Ishikawa (cell line): Measurements from ENCODE around the gene NPTXR.

Experiments
- CEBPB ChIP-seq: IDR thresholded peaks from 2 replicates; pipeline ENCODE4 v1.6.1; 2012
- CREB1 ChIP-seq: IDR thresholded peaks from 2 replicates; pipeline ENCODE4 v1.6.1; 2012; ENCODE audit warnings: low read depth
- EGR1 ChIP-seq: IDR thresholded peaks from 2 replicates; pipeline ENCODE4 v1.6.1; 2012
- EP300 ChIP-seq: IDR thresholded peaks from 2 replicates; pipeline ENCODE4 v1.6.1; 2012; ENCODE audit warnings: borderline replicate concordance
- FOXM1 ChIP-seq: IDR thresholded peaks from 2 replicates; pipeline ENCODE4 v1.6.1; 2012; ENCODE audit warnings: low read depth, borderline replicate concordance
- MAX ChIP-seq: IDR thresholded peaks from 2 replicates; pipeline ENCODE4 v1.6.1; 2012
- NFIC ChIP-seq: IDR thresholded peaks from 2 replicates; pipeline ENCODE4 v1.6.1; 2012
- RAD21 ChIP-seq: IDR thresholded peaks from 2 replicates; pipeline ENCODE4 v1.6.1; 2012; ENCODE audit warnings: low read depth
- REST ChIP-seq: IDR thresholded peaks from 2 replicates; pipeline ENCODE4 v1.6.1; 2012; ENCODE audit warnings: low read depth, mild to moderate bottlenecking
- TAF1 ChIP-seq: IDR thresholded peaks from 2 replicates; pipeline ENCODE4 v1.6.1; 2012; ENCODE audit warnings: low read depth, mild to moderate bottlenecking
- TCF12 ChIP-seq: IDR thresholded peaks from 2 replicates; pipeline ENCODE4 v1.6.1; 2012; ENCODE audit warnings: low read depth
- TEAD4 ChIP-seq: IDR thresholded peaks from 2 replicates; pipeline ENCODE4 v1.6.1; 2012
- USF1 ChIP-seq: IDR thresholded peaks from 2 replicates; pipeline ENCODE4 v1.6.1; 2012
- YY1 ChIP-seq: IDR thresholded peaks from 2 replicates; pipeline ENCODE4 v1.6.1; 2012; ENCODE audit warnings: low read depth
- ZBTB7A ChIP-seq: IDR thresholded peaks from 2 replicates; pipeline ENCODE4 v1.6.1; 2012; ENCODE audit warnings: low read depth

Gene NPTXR

GRCh38 chr22:38834991-38835390, 8.8 kb downstream of the NPTXR start:
- TF ChIP-seq ZBTB7A (no peak), TEAD4 (no peak), MAX (no peak), FOXM1 (no peak), YY1 (no peak), NFIC (no peak), EP300 (no peak), USF1 (no peak), REST (no peak), EGR1 (no peak)

- TF ChIP-seq MAX (no peak), TEAD4 (no peak), RAD21 (no peak), CEBPB (no peak), TAF1 (no peak), NFIC (no peak), REST (no peak), EP300 (no peak), TCF12 (no peak), USF1 (no peak), ZBTB7A (no peak), CREB1 (no peak), YY1 (no peak), EGR1 (no peak), FOXM1 (no peak)
These were observed 9.4 kb downstream of the NPTXR start for GRCh38 chr22:38834215-38834953.

- no peak for TF ChIP-seq EP300
- TF ChIP-seq NFIC: no peak
- TF ChIP-seq MAX: no peak
- no peak for TF ChIP-seq EGR1
- no peak for TF ChIP-seq REST
- TF ChIP-seq YY1: no peak
- TF ChIP-seq USF1: no peak
- TF ChIP-seq TCF12: no peak
- TF ChIP-seq TEAD4: no peak
- no peak for TF ChIP-seq CEBPB
- no peak for TF ChIP-seq ZBTB7A
- no peak for TF ChIP-seq TAF1
- TF ChIP-seq CREB1: no peak
- no peak for TF ChIP-seq FOXM1
- no peak for TF ChIP-seq RAD21
These were observed 10.8 kb downstream of the NPTXR start for GRCh38 chr22:38833061-38833460.
